HG02763 (cell line): ENCODE data around the gene LCE3E.

Experiments
- ATAC-seq: cut with Tn5 transposase; IDR thresholded peaks from one replicate; pipeline ENCODE4 v1.9.1; 2021; ENCODE audit warnings: mild to moderate bottlenecking, moderate library complexity; ENCODE audit not compliant: unreplicated experiment

Gene LCE3E

DNA sequence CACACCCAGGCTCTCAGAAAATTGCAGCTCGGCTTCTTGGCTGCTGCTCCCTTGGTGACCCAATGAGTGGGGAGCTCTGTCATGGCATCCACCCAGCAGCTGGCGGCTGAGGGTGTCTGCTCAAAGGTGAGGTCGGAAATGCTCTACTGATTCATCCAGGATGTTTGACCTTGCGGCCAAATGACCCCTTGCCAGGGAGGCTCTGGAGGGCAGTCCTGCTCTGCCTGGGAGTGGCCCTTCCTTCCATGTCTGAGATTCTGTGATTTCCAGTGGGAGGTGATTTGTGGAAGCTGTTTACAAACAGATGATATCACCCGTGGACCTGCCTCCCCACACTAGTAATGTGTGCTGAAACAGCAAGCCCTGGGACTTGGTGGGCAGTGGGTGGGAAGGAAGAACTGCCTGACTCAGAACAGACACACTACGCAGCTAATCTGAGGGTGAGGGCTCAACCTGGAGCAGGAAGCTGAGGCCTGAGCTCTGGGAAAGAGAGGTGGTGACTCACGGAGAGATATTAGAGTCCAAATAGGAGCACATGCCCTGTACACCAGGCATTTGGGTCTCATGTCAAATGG is 49.3 kb downstream of the LCE3E start:
- no peak for ATAC-seq

DNA sequence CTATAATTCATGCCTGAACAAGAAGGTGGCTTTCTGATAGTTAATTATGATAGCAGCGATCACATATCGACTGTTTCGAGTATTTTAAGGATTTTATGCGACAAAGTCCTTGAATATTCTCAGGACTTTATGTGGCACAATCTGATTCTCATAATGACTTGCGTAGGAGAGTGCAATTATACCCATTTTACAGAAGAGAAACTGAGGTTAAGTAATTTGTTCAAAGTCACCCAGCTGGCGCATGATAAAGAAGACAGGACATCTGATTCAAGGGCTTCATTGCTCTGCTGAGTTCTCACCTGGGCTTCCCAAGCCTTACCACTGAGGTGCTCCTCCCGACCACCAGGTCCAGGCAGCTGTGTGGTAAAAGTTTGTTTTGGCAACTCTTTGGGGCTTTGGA is 50.5 kb downstream of the LCE3E start:
- no peak for ATAC-seq
